Immature natural killer cell (primary cell): ENCODE measurements around the gene SLC43A1. TPM values are rescaled to one million over a fixed set of nuclear protein-coding genes. Genes with fewer than 3 reads are reported as not detected.
A peak's percentile ranks its signal among the peaks of the same experiment; 100 is the strongest.

Experiments used
- DNase-seq, 3 donors: peaks; one replicate each; pipeline ENCODE4 v3.0.0; 2022; ENCODE audit warnings: mixed read lengths in 1 of 3
- H3K27ac Mint-ChIP-seq, 6 donors: one replicate each; pipeline ENCODE4 v1.8.0; 2020; ENCODE audit warnings: mixed read lengths in 6 of 6, mild to moderate bottlenecking in 5 of 6, inconsistent platforms in 4 of 6, moderate library complexity in 3 of 6
- H3K27me3 Mint-ChIP-seq, 3 donors: one replicate each; pipeline ENCODE4 v1.8.0; 2020 to 2021; ENCODE audit warnings: low read depth in 3 of 3, mild to moderate bottlenecking in 3 of 3, mixed read lengths in 3 of 3, moderate library complexity in 3 of 3, inconsistent platforms in 1 of 3
- H3K36me3 Mint-ChIP-seq, 3 donors: one replicate each; pipeline ENCODE4 v1.8.0; 2020; ENCODE audit warnings: mixed read lengths in 3 of 3, inconsistent platforms in 2 of 3, mild to moderate bottlenecking in 2 of 3
- H3K4me1 Mint-ChIP-seq, 2 donors: one replicate each; pipeline ENCODE4 v1.8.0; 2020; ENCODE audit warnings: inconsistent platforms in 2 of 2, mild to moderate bottlenecking in 2 of 2, mixed read lengths in 2 of 2, moderate library complexity in 1 of 2
- H3K4me3 Mint-ChIP-seq, 5 donors: one replicate each; pipeline ENCODE4 v1.8.0; 2020; ENCODE audit warnings: mild to moderate bottlenecking in 5 of 5, mixed read lengths in 5 of 5, inconsistent platforms in 3 of 5, moderate library complexity in 3 of 5
- H3K9me3 Mint-ChIP-seq, 6 donors: one replicate each; pipeline ENCODE4 v1.8.0; 2020; ENCODE audit warnings: mild to moderate bottlenecking in 6 of 6, mixed read lengths in 6 of 6, inconsistent platforms in 4 of 6, moderate library complexity in 3 of 6
- polyA plus RNA-seq, 3 donors: library from polyadenylated mRNA; unstranded; fragments of 300-500 nt; fragmentation: Illumina TruSeq; gene quantifications; one replicate each; pipeline ENCODE4 v1.2.3, GENCODE V29; 2021

Gene SLC43A1
- polyA plus RNA-seq, 3 donors from 2014 or later: 15.8 to 20.3 (median 17.5) TPM

GRCh38 chr11:57485217-57485990 is 30.1 kb downstream of the SLC43A1 start:
- H3K9me3 Mint-ChIP-seq: no peaks in the 10 kb centered on the region
- H3K4me3 Mint-ChIP-seq: no peak overlapping the region
- no peaks in the 10 kb centered on the region for H3K4me1 Mint-ChIP-seq
- H3K36me3 Mint-ChIP-seq: peaks cover 30 to 43% (median 30%) of the 10 kb centered on the region in 3 donors
- H3K27me3 Mint-ChIP-seq: peaks cover 0 to 4% (median 0%) of the 10 kb centered on the region in 3 donors
- no peak for DNase-seq
- no peak overlapping the region for H3K27ac Mint-ChIP-seq

- Mint-ChIP-seq H3K27me3 (peaks cover 0 to 6% (median 0%) of the 10 kb centered on the region in 3 donors), H3K9me3 (no peaks in the 10 kb centered on the region), H3K4me3 (no peak overlapping the region), H3K36me3 (peaks cover 28 to 37% (median 29%) of the 10 kb centered on the region in 3 donors), H3K27ac (no peak overlapping the region), H3K4me1 (peaks cover 0 to 3% of the 10 kb centered on the region in 2 donors)
- DNase-seq: no peak
These were observed 31.3 kb downstream of the SLC43A1 start for GRCh38 chr11:57484141-57484710.

- Mint-ChIP-seq H3K9me3 (no peaks in the 10 kb centered on the region), H3K4me1 (peaks cover 0 to 3% of the 10 kb centered on the region in 2 donors), H3K36me3 (peaks cover 22 to 31% (median 24%) of the 10 kb centered on the region in 3 donors), H3K27ac (no peak overlapping the region), H3K27me3 (peaks cover 0 to 6% (median 0%) of the 10 kb centered on the region in 3 donors), H3K4me3 (peak overlapping the region in 1 of 5 donors; percentile 10)
- no peak for DNase-seq
These were observed 32.0 kb downstream of the SLC43A1 start for GRCh38 chr11:57483562-57483918.

- no peak overlapping the region for H3K4me3 Mint-ChIP-seq
- peaks cover 0 to 3% of the 10 kb centered on the region in 2 donors for H3K4me1 Mint-ChIP-seq
- no peak overlapping the region for H3K27ac Mint-ChIP-seq
- no peaks in the 10 kb centered on the region for H3K9me3 Mint-ChIP-seq
- H3K27me3 Mint-ChIP-seq: peaks cover 0 to 6% (median 3%) of the 10 kb centered on the region in 3 donors
- DNase-seq: peak; percentile 23 to 35 (median 31)
- H3K36me3 Mint-ChIP-seq: peaks cover 16 to 27% (median 18%) of the 10 kb centered on the region in 3 donors
These were observed 32.5 kb downstream of the SLC43A1 start for GRCh38 chr11:57482782-57483561.

- Mint-ChIP-seq H3K36me3 (peaks cover 10 to 20% (median 12%) of the 10 kb centered on the region in 3 donors), H3K9me3 (no peaks in the 10 kb centered on the region), H3K4me1 (peaks cover 0 to 3% of the 10 kb centered on the region in 2 donors), H3K27ac (no peak overlapping the region), H3K4me3 (no peak overlapping the region), H3K27me3 (peaks cover 0 to 6% (median 3%) of the 10 kb centered on the region in 3 donors)
- no peak for DNase-seq
These were observed 33.4 kb downstream of the SLC43A1 start for GRCh38 chr11:57481915-57482781.

- H3K27ac Mint-ChIP-seq: no peak overlapping the region
- peaks cover 10 to 20% (median 12%) of the 10 kb centered on the region in 3 donors for H3K36me3 Mint-ChIP-seq
- DNase-seq: no peak
- peaks cover 0 to 8% (median 3%) of the 10 kb centered on the region in 3 donors for H3K27me3 Mint-ChIP-seq
- no peak overlapping the region for H3K4me3 Mint-ChIP-seq
- no peaks in the 10 kb centered on the region for H3K9me3 Mint-ChIP-seq
- H3K4me1 Mint-ChIP-seq: peaks cover 0 to 5% of the 10 kb centered on the region in 2 donors
These were observed 34.2 kb downstream of the SLC43A1 start for GRCh38 chr11:57481315-57481714.

GRCh38 chr11:57480409-57481137 is 34.9 kb downstream of the SLC43A1 start:
- Mint-ChIP-seq H3K4me3 (no peak overlapping the region), H3K27me3 (peaks cover 0 to 8% (median 3%) of the 10 kb centered on the region in 3 donors), H3K36me3 (peaks cover 6 to 16% (median 9%) of the 10 kb centered on the region in 3 donors), H3K27ac (peak overlapping the region in 2 of 6 donors; percentile 4 to 45), H3K9me3 (no peaks in the 10 kb centered on the region), H3K4me1 (peaks cover 7 to 12% of the 10 kb centered on the region in 2 donors)
- peak; percentile 35 to 44 (median 36) for DNase-seq

GRCh38 chr11:57479911-57480310 is 35.6 kb downstream of the SLC43A1 start:
- Mint-ChIP-seq H3K27me3 (peaks cover 0 to 8% (median 3%) of the 10 kb centered on the region in 3 donors), H3K27ac (peak overlapping the region in 2 of 6 donors; percentile 4 to 45), H3K4me1 (peaks cover 13 to 17% of the 10 kb centered on the region in 2 donors), H3K36me3 (peaks cover 3 to 10% (median 6%) of the 10 kb centered on the region in 3 donors), H3K9me3 (no peaks in the 10 kb centered on the region), H3K4me3 (no peak overlapping the region)
- no peak for DNase-seq

- Mint-ChIP-seq H3K36me3 (peaks cover 0 to 2% (median 0%) of the 10 kb centered on the region in 3 donors), H3K27ac (no peak overlapping the region), H3K4me1 (peaks cover 21 to 25% of the 10 kb centered on the region in 2 donors), H3K27me3 (peaks cover 0 to 8% (median 3%) of the 10 kb centered on the region in 3 donors), H3K4me3 (no peak overlapping the region), H3K9me3 (no peaks in the 10 kb centered on the region)
- DNase-seq: no peak
These were observed 36.4 kb downstream of the SLC43A1 start for GRCh38 chr11:57479021-57479663.

GRCh38 chr11:57477507-57478189 is 37.9 kb downstream of the SLC43A1 start:
- Mint-ChIP-seq H3K4me1 (peaks cover 35 to 38% of the 10 kb centered on the region in 2 donors), H3K4me3 (peak overlapping the region; percentile 68 to 83 (median 77)), H3K27ac (peak overlapping the region in 1 of 6 donors; percentile 42), H3K36me3 (no peaks in the 10 kb centered on the region), H3K9me3 (no peaks in the 10 kb centered on the region), H3K27me3 (peaks cover 2 to 8% (median 3%) of the 10 kb centered on the region in 3 donors)
- no peak for DNase-seq

GRCh38 chr11:57476757-57477506 is 38.6 kb downstream of the SLC43A1 start:
- H3K27ac Mint-ChIP-seq: no peak overlapping the region
- H3K4me1 Mint-ChIP-seq: peaks cover 35 to 38% of the 10 kb centered on the region in 2 donors
- no peaks in the 10 kb centered on the region for H3K9me3 Mint-ChIP-seq
- DNase-seq: peak; percentile 24 to 36 (median 32)
- peaks cover 2 to 8% (median 3%) of the 10 kb centered on the region in 3 donors for H3K27me3 Mint-ChIP-seq
- H3K4me3 Mint-ChIP-seq: peak overlapping the region; percentile 74 to 83 (median 77)
- H3K36me3 Mint-ChIP-seq: no peaks in the 10 kb centered on the region
